Astrocyte of the hippocampus (primary cell): ENCODE results near the gene HMGXB4.
A peak's percentile ranks its signal among the peaks of the same experiment; 100 is the strongest.

Source experiments
- DNase-seq: peaks from one replicate; pipeline ENCODE4 v3.0.0; 2011; ENCODE audit warnings: low read depth, low spot score

HMGXB4 gene

DNA sequence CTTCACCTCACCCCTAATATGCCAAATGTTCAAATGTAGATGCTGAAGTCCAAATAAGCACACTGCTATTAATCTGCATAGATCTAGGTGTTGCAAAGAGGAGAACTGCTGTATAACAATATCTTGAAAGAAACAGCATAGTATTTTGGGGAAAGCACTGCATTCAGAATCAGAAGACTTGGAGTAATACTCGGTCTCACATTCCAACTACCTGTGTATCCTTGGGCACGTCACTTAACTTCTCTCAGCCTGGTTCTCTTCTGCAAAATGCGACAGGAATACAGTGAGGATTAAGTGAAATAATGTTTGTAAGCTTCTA, 332 bp upstream of the HMGXB4 start:
- DNase-seq = no peak

DNA sequence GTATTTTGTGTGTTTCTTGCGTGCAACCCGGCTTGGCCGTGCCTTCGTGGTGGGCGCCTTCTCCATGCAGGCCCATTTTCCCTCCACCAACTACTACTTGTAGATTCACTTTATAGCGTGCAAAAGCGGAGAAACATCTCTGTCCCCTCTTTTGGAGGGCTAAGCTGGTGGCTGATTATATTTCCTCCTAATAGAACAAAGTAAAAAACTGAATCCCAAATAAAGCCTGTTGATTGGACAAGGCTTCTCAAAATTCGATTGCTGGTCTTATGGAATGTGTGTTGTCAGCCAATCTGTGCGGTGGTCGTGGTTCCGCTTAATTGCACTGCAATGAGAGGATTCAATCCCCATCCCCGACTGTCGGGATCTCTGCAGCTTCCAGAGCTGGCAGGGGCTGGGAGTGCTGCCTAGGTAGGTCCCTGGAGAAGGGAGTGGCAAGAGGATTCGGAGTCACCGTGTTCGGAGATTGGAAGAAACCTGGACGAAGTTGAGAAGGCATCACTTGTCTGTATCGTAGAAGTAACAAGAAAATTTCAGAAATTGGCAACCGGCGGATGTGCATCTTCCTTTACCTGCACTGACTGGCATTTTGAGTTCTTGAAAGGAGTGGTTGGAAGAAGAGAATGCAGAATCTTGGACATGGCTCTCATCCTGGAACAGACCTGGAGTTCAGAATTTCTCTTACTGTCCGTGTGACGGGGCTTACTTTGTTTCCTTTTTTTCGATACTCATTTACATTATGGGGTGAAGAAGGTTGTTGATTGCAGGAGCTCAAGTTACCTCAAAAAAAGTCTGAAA, 1.1 kb downstream of the HMGXB4 start:
- DNase-seq = peak; percentile 59

DNA sequence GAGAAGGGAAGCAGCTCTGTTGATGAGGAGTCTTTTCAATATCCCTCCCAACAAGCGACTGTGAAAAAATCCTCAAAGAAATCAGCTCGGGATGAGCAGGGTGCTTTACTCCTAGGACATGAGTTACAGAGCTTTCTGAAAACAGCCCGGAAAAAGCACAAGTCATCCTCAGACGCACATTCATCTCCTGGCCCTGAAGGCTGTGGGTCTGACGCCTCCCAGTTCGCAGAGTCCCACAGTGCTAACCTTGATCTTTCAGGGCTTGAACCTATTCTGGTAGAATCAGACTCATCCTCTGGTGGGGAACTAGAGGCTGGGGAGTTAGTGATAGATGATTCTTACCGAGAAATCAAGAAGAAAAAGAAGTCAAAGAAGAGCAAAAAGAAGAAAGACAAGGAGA, 7.7 kb downstream of the HMGXB4 start:
- DNase-seq = no peak

- no peak for DNase-seq
These were observed 9.0 kb downstream of the HMGXB4 start for GRCh38 chr22:35266277-35266676.

- DNase-seq = no peak
These were observed 12.3 kb downstream of the HMGXB4 start for GRCh38 chr22:35269630-35270029.

GRCh38 chr22:35274154-35274871, 17.0 kb downstream of the HMGXB4 start:
- DNase-seq = no peak

DNA sequence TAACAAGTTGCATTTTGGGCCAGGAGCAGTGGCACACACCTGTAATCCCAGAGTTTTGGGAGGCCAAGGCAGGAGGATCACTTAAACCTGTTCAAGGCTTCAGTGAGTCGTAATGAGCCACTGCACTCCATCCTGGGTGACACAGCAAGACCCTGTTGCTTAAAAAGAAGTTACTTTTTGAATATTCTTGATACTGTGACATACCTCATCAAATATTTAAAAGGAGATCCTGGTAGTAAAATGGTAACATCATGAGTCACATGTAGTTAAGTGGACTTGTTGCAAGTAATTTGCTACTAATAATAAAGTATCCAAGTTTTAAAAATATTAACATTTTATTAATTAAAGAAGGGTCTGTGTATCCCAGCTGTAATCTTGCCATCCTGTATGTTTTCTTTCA, 18.3 kb downstream of the HMGXB4 start:
- peak; percentile 9 for DNase-seq

DNA sequence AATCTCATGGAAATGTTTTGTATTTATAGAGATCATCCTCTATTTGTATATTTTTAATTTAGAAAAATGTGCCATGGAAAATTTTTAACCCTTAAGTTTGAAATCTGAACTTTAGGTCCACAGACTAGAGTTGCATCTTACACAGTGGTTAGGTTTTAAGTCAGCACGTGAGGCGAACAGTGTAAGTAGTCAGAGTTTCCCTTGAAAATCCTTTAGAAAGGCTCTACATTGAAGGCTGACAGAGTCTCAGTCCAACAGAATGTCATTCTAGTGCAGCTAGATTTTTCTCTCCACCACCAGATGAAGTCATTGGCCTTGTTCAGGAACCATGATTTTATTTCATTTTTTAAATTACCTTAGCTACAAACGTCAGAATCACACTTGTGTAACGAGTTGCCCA, 18.7 kb downstream of the HMGXB4 start:
- DNase-seq = no peak

GRCh38 chr22:35288116-35288515, 30.8 kb downstream of the HMGXB4 start:
- DNase-seq = no peak

- DNase-seq = peak; percentile 20
These were observed 35.5 kb downstream of the HMGXB4 start for GRCh38 chr22:35292786-35293185.

DNA sequence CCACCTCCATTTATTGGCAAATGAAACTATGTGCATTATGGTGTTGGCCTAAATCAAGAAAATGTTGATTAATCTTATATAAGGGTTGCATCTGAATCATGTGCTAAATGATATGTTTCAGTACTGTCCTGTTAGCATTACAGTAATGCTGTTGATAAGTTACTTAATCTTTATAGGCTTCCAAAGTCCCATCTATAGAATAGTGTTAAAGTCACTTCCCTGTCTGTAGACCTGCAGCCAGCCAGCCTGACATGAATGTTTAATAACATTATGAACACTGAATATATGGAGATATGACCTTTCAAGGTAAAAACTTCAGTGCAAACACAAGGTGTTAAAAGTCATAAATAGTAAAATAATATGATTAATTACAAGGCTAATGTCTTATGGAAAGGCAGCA, 38.8 kb downstream of the HMGXB4 start:
- DNase-seq = no peak

- DNase-seq = peak; percentile 39
These were observed 42.0 kb downstream of the HMGXB4 start for GRCh38 chr22:35299217-35299672.

GRCh38 chr22:35299673-35300499, 42.6 kb downstream of the HMGXB4 start, which contains the start of gene TOM1:
TOM1 (plus strand) TSS chr22:35299894; CDS start chr22:35299929, 35 bp downstream.
- peak; percentile 99 for DNase-seq

DNA sequence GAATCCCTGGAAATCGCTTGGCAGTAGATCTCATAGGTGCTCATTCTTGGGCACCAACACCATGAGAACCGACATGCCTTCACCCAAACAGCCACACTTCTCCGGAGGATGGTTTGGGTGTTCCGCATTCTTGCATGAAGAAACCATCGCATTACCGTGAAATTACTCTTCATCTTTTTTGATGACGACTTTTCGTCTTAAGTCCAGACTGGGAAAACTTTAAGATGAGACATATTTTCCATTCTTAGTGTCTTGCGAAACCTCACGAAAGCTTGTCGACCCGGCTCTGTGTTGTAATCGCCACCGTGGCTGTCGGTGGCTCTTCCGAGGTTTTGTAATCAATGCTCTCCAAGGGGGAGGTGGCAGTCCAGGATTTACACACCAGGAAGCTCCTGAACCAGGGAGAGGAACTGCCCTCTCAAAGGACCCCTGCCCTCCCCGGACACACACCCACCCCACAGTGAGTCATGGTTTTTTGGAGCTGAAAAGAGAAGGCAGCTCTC, 44.1 kb downstream of the HMGXB4 start:
- peak; percentile 58 for DNase-seq

DNA sequence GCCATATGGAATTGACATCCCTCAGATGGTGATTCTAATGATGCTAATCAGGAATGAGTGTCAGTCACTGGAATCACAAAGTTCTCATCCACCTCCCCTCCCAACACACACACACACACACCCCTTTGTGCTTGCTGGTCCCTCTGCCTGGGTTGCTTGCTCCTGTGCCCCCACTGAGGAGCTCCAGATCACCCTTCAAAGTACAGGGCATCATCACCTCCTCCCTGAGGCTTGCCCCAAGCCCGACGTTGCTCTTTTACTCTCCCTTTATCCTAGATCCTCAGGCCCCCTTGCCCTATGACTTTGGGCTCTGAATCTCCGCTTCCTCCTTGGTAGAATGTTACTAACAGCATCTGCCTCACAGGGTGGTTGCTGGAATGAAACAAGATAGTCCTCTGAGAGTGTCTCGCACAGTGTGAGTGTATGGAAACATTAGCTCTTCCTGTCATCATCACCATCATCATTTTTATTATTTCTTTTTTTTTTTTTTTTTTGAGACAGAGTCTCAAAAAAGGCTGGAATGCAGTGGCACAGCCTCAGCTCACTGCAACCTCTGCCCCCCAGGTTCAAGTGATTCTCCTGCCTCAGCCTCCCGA, 45.8 kb downstream of the HMGXB4 start:
- no peak for DNase-seq

GRCh38 chr22:35305525-35306070, 48.3 kb downstream of the HMGXB4 start:
- DNase-seq = no peak

DNA sequence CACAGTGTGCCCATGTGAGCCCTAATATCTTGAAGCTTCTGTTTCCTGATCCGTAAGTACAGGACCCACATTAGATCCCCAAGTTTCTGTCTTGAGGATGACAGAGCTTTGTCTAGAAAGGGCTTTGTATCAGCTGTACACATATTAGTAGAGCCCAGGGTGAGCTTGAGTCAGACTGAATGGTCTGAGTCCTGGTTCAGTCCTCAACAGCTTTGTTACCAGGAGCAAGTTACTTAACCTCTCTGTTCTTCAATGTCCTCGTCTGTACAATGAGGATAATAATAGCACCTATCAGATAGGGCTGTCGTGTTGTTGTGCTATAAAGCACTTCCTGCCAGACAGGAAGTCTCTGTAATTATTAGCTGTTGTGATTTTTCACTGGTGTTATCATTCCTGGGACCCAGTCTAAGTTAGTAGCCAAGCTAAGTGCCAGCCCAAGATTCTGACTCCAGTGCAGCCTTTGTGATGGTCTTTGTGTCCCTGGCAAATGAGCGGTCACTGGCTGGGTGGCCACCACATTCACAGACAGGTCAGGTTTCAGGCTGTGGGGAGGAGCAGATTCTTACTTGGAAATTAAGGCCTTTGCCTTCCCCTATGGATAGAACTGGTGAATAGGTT, 49.2 kb downstream of the HMGXB4 start:
- DNase-seq = peak; percentile 26

- DNase-seq = no peak
These were observed 50.1 kb downstream of the HMGXB4 start for GRCh38 chr22:35307372-35307771.

DNA sequence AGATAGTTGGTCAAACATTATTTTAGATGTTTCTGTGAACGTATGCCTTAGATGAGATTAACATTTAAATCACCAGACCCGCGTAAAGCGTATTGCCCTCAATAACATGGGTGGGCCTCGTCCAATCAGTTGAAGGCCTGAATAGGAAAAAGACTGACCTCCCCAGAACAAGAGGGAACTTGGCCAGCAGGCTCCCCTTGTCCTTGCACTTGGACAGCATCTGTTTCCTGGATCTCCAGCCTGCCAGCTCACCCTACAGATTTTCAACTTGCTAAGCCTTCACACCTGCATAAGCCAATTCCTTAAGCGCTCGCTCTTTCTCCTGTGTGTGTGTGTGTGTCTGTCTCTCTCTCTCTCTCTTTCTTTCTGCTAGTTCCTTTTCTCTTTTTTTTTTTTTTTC, 50.6 kb downstream of the HMGXB4 start:
- DNase-seq = no peak

GRCh38 chr22:35308480-35309021, 51.3 kb downstream of the HMGXB4 start:
- no peak for DNase-seq
